Bronchial epithelial cell (primary cell): ENCODE data around the gene NAA10. TPM values are rescaled to one million over a fixed set of nuclear protein-coding genes. Genes with fewer than 3 reads are reported as not detected.

Experiments used
- DNase-seq: peaks from one replicate; pipeline ENCODE4 v3.0.0-alpha.2; 2010; ENCODE audit warnings: low read depth
- FAIRE-seq: peaks from 2 replicates; lab custom pipeline; 2011; peaks lifted over from hg19 to GRCh38; lab: Jason Lieb, UNC
- H3K27me3 ChIP-seq: 2 replicates; pipeline ENCODE4 v1.5.1; 2011; ENCODE audit warnings: low read length; ENCODE audit not compliant: control insufficient read depth, insufficient read depth
- H3K36me3 ChIP-seq: 2 replicates; pipeline ENCODE4 v1.5.1; 2011; ENCODE audit warnings: low read length; ENCODE audit not compliant: control insufficient read depth, insufficient read depth
- H3K4me3 ChIP-seq: 2 replicates; pipeline ENCODE4 v1.5.1; 2011; ENCODE audit warnings: mild to moderate bottlenecking, low read depth, low read length, control low read depth
- total RNA-seq: library from RNA; depleted of rRNA; stranded (reverse); fragments of >200 nt; gene quantifications from 2 replicates; pipeline ENCODE4 v1.2.1, GENCODE V29; 2014
- TF ChIP-seq, protein P1 (sequence below): IDR thresholded peaks from 2 replicates; pipeline ENCODE4 v1.5.1; 2011; ENCODE audit warnings: mild to moderate bottlenecking, moderate library complexity, low read length, control low read depth, inconsistent platforms; ENCODE audit not compliant: insufficient read depth, severe bottlenecking

NAA10 gene
- total RNA-seq, 1 donor from 2014 or later, result 56.9 TPM

DNA sequence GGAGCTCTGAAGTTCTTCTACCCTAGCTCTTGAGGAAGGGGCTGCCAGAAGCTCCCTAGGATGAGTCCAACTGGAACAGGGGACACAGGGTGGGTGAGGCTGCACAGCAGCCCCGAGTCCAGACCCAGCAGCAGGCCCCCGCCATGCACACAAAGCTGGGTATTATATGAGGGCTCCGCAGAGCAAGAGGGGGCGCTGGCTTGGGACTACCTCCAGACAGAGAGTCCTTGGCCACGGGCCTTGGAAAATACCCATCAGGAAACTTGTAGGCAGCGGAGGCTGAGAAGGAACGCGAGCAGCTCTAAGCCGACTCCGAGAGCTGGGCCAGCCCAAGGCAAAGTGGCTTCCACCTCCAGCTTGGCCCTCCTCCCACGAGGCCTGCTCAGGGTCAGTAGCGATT lies 28.7 kb upstream of the NAA10 start:
- TF ChIP-seq, protein P1, sequence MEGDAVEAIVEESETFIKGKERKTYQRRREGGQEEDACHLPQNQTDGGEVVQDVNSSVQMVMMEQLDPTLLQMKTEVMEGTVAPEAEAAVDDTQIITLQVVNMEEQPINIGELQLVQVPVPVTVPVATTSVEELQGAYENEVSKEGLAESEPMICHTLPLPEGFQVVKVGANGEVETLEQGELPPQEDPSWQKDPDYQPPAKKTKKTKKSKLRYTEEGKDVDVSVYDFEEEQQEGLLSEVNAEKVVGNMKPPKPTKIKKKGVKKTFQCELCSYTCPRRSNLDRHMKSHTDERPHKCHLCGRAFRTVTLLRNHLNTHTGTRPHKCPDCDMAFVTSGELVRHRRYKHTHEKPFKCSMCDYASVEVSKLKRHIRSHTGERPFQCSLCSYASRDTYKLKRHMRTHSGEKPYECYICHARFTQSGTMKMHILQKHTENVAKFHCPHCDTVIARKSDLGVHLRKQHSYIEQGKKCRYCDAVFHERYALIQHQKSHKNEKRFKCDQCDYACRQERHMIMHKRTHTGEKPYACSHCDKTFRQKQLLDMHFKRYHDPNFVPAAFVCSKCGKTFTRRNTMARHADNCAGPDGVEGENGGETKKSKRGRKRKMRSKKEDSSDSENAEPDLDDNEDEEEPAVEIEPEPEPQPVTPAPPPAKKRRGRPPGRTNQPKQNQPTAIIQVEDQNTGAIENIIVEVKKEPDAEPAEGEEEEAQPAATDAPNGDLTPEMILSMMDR, result no peak
- DNase-seq, result no peak
- Histone ChIP-seq H3K36me3 (peaks cover 11% of the 10 kb centered on the region), H3K27me3 (no peaks in the 10 kb centered on the region), H3K4me3 (no peak overlapping the region)
- no peak for FAIRE-seq

DNA sequence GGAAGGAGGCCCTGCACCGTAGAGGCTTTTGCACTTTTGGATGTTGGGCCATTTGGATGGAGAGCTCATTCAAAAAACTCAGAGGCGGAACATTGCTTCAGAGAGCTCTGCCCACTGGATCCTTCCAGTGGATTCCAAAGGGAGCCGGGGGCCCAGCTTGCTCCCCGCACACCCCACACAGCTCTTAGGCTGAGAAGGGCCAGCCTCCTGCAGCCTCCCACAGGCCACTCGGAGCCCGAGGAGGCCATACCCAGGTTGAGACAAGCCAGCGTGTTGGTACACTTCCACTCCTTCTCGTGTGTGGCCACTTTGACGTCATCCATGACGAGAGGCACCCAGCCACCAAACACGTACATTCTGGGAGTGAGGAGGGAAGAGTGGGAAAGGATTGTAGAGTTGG lies 26.5 kb upstream of the NAA10 start:
- DNase-seq (no peak), FAIRE-seq (no peak)
- H3K36me3 ChIP-seq, result peaks cover 16% of the 10 kb centered on the region
- TF ChIP-seq, protein P1, result no peak
- H3K27me3 ChIP-seq, result no peaks in the 10 kb centered on the region
- no peak overlapping the region for H3K4me3 ChIP-seq

DNA sequence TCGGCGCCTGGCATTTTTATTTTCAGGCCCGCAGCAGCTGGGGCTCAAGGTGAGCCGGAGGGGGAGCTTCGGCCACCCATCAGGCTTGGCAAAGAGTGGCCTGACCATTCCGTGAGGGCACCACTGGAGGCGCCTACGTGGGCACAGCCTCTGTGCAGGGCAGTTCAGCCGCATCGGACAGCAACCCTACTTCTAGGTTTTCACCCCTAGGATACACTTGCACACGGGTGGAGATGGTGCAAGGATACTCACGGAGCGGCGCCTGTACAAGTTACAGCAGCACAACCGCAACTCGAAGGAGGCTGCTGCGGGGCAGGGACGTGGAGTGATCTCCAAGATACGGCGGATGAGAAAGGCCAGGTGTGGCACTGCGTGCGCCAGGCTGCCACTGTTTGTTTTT lies 25.9 kb upstream of the NAA10 start:
- no peak for FAIRE-seq
- no peaks in the 10 kb centered on the region for H3K27me3 ChIP-seq
- DNase-seq, result no peak
- no peak overlapping the region for H3K4me3 ChIP-seq
- H3K36me3 ChIP-seq, result peaks cover 17% of the 10 kb centered on the region
- TF ChIP-seq, protein P1, result no peak

DNA sequence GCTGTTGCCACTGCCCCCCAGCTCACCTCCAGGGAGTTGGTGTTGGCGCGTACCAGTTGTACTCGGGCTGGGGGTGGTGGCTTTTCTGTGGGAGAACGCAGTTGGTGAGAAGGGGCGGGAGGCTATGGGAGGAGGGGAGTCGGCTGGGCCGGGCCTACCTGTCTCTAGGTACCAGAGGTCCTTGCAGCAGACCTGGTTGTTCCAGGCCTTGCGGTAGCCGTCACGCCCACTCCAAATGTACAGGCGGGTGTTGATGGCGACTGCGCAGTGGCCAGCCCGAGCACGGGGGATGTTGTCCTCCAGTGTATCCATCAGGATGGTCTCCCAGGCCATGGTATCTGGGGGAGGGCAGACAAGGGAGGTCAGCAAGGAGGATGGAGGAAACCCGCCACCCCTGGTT lies 25.2 kb upstream of the NAA10 start:
- DNase-seq (no peak), FAIRE-seq (no peak)
- Histone ChIP-seq H3K4me3 (no peak overlapping the region), H3K27me3 (no peaks in the 10 kb centered on the region), H3K36me3 (peaks cover 17% of the 10 kb centered on the region)
- TF ChIP-seq, protein P1, result no peak

DNA sequence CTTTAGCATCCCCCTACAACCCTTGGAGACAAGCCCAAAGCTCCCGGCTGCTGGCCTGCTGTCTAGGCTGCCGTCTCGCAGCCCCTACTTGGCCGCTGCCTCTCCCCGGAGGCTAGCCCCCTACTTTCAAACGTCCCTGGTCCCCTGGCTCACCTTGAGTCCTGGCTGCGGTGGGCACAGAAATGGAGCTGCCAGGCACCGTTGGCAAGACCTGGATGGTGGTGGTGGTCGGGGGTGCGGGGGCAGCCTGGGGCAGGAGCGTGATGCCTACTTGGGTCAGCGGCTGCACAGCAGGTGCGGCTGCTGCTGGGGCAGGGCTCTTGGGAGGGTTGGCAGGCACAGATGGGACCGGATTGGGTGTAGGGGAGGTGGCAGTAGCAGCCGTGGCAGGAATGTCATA lies 24.8 kb upstream of the NAA10 start:
- DNase-seq (no peak), FAIRE-seq (no peak)
- H3K4me3 ChIP-seq, result no peak overlapping the region
- TF ChIP-seq, protein P1, result no peak
- peaks cover 17% of the 10 kb centered on the region for H3K36me3 ChIP-seq
- no peaks in the 10 kb centered on the region for H3K27me3 ChIP-seq

DNA sequence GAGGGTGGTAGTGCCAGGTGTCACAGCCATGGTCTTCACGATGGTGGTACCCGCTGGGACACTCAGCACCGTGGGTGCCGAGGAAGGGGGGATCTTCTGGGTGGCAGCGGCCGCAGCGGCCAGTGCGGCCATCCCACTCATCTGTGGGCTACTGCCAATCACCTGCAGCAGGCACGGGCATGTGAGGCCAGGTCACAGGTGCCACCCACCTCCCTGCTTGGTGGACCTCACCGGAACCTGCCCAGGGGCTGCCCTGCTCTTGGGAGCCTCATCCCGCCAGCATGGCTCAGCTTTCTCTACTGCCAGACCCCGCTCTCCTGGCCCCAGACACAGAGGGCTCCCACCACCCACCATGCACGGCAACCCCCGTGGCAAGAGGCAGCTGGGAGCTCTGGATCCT lies 23.8 kb upstream of the NAA10 start:
- no peaks in the 10 kb centered on the region for H3K27me3 ChIP-seq
- H3K4me3 ChIP-seq, result no peak overlapping the region
- TF ChIP-seq, protein P1, result no peak
- peaks cover 17% of the 10 kb centered on the region for H3K36me3 ChIP-seq
- FAIRE-seq (no peak), DNase-seq (no peak)
